GM19324 (cell line): ENCODE results near the gene FNDC11.
"Not testable (repeated sequence)": the region's sequence is repeated elsewhere in the genome, so short reads cannot be mapped to it uniquely, and the experiment has no call there.

ENCODE experiments used
- ATAC-seq: cut with Tn5 transposase; IDR thresholded peaks from one replicate; pipeline ENCODE4 v1.9.1; 2021; ENCODE audit warnings: mild to moderate bottlenecking, moderate library complexity; ENCODE audit not compliant: unreplicated experiment, low FRiP score

The FNDC11 gene

DNA sequence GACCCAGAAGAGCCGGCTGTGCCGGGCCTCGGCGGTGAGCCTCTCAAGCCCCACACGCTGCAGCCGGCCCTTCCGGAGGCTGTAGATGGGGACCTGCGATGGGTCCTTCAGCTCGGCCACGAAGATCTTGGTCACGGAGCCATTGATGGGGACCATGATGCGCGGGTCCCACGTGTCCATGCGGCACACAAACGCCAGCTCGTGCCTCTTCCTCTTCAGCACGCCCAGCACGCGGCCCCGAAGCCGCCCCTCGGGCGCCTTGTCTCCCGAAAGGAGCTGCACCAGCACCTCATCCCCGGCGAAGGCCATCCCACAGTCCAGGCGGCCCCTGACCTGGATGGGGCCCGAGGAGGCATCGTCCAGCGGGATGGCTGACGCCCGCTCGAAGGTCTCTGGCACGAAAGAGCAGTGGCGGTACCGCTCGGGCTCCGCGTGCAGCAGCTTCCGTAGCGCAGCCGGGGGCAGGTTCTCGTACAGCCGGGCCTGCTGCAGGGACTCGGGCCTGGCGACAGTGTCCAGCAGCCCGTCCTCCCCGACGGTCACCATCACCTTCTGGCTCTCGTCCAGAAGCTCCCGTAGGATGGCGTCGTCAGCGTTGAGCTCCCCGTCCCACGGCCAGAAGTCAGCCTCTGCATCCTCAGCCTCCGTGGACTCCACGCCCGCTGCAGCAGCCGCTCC, 11.2 kb downstream of the FNDC11 start:
- no peak for ATAC-seq

DNA sequence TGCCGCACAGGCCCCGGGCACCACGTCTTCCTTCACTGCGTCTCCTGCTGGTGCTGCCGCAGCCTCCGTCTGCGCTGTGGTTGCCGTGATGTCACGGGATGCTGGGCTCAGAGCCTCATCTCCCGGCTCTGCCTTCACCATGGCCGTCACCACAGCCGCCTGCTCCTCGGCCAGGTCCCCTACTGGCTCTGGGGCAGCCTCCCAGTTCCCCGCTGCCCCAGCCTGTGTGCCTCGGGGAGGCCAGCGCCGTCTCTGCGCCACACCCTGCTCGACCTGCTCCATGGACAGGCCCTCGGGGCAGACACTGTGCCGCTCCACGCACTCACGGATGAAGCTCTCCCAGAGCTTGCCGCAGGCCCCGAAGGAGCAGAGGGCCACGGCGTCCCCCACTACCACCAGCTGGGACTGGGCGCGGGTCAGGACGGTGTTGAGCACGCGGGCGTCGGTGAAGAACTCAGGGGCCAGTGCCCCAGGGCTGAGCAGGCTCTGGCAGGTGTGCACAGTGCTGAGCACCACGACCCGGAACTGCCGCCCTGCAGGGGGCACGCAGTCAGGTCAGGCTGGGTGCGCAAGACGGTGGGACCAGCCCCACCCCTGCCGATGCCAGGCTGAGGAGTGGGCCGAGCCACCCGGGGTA, 11.9 kb downstream of the FNDC11 start:
- ATAC-seq = no peak

DNA sequence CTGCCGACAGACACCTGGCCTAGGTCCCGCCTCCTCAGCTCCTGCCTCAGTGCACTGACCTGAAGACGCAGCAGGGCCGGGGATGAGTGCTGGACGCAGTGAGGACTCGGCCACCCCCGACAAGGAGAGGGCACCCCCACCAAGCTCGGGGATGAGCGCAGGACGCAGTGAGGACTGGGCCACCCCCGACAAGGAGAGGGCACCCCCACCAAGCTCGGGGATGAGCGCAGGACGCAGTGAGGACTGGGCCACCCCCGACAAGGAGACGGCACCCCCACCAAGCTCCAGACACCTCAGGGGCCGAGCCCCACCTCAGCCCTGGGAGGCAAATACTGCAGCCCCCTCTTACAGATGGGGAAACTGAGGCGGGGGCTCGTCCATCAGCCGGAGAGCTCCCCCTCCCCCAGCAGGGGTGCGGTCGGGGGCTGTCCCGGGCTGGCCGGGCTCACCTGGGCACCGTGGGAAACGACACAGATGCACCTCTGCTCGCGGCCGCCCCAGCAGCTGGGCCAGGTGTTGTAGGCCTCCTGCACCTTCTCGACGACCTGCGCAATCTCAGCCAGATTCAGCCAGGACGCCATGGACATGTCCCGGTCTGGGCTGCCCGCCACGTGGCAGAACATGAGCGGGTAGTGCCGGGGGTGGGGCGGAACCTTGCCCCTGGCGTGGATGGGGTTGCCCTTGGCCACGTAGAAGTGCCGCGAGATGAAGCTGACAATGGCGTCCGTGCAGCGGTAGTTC, 12.6 kb downstream of the FNDC11 start:
- no peak for ATAC-seq

DNA sequence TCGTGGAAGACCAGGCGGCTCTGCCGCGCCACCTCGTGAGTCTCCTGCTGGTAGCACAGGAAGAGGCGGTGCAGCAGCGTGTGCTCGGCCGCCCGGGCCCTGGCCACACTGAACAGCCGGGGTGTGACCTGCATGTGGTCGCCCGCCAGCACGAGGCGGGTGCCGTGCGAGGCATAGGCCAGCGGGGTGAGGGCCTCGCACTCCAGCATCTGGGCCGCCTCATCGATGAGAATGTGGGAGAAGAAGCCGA, 13.1 kb downstream of the FNDC11 start:
- ATAC-seq = no peak

DNA sequence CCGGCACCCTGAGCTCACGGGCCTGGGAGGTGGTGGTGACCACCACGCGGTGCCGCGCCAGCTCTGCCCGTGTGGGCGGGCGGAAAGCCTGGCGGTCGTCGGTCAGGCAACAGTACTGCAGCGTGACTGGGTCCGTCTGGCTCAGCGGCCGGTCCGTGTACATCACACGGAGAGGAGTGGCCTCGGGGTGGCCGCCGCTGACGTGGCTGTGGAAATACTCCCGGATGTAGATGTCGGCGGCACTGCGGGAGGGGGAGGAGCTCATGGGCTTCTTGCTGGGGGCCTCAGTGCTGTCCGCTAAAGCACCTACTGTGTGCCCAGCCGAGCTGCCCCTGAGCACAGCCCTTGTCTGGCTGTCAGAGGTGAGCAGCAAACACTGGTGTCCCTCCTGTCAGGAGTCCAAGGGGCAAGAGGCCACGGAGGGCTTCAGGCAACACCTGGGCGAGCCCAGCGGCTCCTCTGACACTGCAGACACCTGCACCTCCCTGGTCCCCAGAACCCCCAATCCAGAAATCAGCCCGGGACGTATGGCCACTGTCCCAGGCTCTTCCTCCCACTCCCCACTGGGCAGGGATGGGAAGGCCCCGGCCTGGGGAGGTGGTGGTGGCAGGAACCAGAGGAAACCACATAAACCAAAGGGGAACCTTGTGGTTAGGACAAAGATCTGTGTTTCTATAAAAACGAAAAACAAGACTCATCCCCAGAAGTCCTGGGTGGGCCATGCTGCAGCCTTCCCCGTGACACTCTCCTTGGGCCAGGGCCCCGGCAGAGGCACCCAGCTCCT, 13.6 kb downstream of the FNDC11 start:
- no peak for ATAC-seq

DNA sequence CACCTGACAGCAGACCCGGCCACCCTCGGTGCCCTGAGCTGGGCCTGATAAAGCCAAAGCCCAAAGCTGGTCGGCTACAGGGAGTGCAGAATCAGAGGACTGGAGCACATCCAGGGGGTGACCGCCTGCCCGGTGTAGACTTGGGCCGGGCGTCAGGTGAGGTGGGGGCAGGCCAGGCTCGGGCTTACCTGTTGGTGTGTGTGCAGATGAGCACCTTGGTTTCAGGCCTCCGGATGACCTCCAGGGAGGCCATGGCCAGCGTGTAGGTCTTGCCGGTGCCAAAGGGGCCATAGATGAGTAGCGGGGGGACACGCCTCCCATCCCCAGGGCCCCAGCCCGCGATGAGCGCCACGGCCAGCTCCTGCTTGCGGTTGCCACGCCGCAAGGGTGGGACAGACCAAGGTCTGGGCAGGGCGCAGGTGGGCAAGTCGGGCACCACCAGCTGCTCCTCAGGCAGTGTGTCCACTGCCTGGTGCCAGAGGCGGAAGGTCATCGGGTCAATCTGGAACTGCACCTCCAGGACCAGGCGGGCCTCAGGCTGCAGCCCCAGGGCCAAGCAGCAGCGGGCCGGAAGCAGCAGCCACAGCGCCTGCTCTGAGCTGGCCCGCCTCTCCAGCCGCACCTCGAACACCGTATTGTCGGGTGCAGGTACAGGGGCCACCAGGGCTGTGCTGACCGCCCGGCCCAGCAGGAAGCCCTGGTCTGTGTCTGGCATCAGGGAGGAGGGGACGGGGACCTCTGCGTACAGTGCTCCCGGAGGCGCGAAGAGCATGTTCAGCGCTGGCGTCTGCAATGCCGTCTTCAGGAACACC, 14.4 kb downstream of the FNDC11 start:
- no peak for ATAC-seq

DNA sequence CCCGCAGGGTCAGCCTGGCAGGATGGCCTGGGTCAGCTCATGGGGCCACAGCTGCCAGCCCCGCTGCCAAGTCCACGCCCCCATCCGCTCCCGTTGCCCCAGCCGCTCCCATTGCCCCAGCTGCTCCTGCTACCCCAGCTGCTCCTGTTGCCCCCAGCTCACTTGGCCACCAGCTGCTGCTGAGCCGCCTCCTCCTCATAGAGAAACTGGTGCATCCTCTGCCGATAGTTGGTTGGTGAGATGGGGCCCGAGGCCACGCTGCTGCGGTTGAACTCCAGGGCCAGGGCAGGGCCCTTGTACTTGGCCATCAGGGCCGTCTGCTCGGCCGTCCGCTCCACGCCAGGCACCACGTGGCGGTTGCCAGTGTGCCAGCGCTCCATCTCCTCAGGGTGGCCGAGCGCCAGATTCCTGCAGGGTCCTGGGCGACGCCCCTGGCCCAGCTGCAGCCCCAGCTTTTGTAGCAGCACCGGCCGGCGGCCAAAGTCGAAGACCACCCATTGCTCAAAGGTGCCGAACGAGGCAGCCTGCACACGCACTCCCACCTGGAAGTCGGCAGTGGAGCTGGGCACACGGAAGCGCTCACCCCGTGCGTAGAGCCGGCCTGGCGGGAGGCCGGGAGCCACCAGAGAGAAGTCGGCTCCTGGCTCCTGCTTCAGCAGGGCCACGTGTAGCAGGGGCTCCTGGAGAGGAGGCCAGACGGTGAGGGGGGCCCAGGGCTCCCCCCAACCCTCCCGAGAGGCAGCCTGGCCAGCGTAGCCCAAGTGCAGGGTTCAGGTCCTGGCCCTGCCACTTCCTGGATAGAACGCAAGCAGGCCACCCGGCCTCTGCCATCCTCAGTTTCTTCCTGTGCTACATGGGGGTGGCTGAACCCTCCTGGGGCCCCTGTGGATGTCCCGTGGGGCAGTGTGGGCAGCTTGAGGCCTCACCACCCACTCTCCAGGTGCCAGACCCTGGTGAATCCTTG, 15.3 kb downstream of the FNDC11 start:
- ATAC-seq = no peak

DNA sequence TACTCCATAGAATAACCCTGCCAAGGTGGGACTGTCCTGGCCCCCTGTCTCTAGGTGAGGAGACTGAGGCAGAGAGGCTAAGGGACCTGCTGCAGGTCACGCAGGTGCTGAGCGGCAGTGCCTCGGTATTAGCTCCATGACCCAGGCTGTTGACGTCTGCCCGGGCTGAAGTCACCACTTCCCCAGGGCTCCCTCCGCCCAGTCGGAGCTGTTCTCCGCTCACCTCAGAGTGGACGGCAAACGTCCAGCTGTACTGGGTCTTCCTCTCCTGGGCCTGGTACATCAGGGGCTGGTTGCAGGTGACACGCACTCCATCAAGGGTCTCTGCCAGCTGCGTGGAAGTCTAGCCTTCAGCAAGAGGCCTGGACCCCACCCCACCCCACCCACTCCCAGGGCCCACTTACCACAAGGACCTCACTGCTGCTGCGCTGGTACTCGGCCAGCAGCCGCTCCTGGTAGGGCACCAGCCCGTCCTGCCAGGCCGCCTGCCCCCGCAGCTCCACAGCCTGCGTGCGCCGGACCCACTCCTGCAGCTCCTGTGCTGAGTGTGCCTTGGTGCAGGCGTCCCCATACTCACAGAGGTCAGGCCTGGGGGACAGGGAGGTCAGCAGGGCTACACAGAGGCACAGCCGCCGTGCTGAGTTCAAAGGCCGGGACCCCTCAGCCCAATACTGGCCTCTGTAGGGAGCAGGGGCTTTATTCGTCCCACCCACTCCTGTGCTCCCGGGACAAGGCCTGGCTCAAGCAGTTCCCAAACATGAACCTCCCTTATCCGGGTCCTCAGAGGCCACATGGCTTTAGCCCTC, 16.5 kb downstream of the FNDC11 start:
- no peak for ATAC-seq

DNA sequence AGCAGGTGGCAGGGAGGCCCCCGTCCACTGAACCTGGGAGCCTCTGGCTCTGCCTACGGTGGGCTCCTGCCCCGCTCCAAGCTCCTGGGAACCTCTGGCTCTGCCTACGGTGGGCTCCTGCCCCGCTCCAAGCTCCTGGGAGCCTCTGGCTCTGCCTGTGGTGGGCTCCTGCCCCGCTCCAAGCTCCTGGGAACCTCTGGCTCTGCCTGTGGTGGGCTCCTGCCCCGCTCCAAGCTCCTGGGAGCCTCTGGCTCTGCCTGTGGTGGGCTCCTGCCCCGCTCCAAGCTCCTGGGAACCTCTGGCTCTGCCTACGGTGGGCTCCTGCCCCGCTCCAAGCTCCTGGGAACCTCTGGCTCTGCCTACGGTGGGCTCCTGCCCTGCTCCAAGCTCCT, 17.1 kb downstream of the FNDC11 start:
- not testable (repeated sequence) for ATAC-seq

DNA sequence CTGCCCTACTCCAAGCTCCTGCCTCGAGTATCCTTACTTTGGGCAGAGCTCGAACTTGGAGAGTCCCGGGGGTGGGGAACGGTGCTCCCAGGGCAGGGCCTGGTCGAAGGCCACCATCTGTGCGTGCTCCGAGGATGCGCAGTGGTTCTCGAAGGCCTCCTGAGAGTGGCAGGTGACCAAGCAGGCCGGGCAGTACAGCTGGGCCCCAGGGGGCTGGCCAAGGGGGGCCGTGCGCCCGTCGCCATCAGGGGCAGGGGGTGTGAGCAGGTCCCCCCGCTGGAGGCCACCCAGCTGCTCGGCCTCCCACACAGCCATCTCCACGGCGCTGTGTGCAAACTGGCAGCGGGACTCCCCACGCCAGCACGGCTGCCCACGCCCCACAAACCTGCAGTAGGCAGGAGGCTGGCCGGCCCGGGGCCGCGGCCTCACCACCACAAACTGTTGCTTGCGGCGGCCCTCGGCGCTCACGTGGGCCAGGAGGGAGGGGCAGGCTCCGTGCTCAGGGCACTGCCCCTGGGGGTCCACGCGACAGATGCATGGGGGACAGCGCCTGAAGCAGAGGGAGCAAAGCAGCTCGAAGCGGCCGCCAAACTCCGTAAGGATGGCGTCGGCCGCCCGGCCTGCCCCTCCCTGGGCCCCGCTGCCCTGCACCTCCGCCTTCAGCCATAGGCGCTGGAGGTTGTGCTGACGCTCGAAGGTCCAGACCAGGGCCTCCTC, 18.3 kb downstream of the FNDC11 start:
- no peak for ATAC-seq

DNA sequence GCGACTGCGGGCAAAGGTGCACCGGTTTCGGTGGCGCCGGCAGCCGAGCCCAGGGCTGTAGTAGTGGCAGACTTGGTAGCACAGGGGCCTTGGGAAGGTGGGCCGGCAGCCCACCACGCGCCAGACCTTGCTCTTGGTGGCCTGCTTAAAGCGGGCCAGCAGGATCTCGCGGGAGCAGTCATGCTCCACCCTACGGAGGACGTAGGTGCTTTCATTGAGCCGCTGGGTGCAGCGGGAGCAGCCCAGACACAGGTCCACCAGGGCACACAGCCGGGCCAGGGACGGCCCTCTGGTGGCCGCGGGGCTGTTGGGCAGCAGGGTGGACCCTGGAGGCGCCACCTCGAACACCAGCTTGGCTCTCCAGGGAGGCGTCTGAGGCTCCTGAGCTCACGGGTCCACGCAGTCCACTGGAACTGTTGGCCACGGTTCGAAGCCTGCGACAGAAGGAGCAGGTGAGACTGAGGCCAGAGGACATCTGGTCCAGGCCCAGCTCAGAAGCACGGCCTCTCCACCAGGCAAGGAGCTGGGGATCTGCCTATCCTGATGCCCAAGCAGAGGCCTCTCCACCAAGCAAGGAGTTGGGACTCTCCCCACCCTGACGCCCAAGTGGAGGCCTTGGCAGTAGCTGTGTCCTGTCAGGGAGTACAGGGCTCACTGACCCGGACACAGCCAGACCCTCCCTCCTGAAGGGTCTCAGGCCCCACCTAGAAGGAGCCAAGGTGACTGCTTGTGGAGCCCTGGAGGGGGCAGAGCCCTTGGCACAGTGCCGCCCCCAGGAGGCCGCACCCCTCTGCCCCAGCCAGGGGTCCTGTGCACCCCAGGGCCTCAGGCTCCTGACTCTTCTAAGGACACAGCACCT, 19.1 kb downstream of the FNDC11 start:
- ATAC-seq = no peak

DNA sequence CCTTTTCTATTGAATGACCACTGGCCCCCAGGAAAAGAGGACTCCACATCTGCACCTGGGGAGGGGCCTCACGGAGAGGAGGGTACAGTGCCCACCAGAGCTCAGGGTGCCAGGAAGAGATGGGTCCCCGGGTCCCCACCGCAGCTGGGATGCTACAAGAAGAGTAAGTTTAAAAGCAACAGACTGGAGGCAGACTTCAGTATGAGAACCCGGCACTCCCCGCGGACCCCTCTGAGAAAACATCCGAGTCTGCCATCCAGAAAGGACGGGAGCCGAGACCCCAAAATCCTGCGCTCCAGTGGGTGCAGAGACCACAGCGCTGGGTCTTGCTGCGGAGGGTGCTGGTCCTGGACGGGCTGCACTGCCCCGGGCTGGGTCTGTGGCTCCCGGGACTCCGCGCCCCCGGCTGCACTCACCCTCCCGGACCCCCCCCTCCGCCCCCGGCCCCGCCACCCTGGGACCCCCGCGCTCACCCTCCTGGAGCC, 19.7 kb downstream of the FNDC11 start:
- ATAC-seq = no peak

DNA sequence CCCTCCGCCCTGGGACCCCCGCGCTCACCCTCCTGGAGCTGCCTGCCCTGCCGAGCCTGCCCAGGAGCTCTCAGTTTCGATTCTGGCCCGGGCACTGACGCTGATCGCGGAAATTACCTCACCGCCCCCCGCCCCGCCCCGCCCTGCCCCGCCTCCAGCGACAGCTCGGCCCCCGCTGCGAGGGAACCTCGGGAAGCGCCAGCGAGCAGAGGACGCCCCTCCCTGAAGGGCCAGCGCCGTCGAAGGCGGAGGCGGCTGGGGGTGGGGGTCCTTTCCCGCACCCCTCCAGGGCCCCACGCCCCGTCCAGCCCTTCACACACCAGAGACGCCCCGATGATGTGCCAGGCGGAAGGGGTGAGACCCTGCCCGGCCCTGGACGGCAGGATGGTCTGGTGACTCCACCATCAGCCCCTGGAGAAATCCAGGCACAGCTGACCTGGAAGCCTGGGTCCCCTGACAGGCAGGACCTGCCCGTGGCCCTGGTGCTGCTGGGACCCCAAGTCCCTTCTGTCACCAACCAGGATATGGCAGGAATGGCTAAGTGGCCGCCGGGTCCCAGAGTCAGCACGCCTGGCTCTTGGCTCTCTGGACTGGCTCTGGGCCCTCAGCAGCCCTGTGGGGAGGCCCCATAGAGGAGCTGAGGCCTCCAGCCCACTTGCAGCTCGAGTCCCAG, 20.3 kb downstream of the FNDC11 start, which contains the start of gene HELZ2:
TSS of gene HELZ2 (minus strand) at position 84 of the 673 bp plus-strand sequence. CDS start 1,854 bp downstream, outside the sequence.
- no peak for ATAC-seq

DNA sequence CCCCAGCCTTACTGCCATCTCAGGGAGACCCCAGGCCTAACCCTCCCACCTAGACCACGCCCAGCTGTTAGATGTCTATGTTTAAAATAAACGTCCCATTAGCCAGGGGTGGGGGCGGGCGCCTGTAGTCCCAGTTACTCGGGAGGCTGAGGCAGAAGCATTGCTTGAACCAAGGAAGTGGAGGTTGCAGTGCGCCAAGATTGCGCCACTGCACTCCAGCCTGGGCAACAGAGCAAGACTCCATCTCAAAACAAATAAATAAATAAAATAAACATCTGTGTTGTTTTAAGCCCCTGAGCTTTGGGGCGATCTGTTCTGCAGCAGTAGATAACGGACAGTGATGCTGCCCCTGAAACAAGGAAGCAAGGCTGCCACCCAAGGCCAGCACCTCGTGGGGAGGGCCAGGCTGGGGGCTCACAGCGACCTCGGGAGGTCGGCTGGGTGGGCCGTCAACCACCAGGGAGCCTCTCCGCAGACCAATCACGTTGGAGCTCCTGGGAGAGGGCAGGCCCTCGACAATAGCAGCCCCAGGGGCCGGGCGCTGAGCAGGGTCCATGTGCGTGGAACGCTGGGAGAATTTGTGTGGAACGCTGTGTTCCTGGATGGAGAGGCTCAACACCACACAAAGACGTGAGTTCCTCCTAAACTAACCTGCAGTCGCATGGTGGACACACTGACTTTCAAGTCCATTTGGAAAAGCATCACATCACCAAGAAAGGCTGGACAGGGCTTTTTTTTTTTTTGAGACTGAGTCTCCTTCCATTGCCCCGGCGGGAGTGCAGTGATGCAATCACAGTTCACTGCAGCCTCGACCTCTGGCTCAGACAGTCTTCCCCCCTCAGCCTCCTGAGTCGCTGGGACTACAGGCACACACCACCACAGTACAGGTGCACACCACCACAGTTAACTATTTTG, 21.1 kb downstream of the FNDC11 start:
- ATAC-seq = no peak

DNA sequence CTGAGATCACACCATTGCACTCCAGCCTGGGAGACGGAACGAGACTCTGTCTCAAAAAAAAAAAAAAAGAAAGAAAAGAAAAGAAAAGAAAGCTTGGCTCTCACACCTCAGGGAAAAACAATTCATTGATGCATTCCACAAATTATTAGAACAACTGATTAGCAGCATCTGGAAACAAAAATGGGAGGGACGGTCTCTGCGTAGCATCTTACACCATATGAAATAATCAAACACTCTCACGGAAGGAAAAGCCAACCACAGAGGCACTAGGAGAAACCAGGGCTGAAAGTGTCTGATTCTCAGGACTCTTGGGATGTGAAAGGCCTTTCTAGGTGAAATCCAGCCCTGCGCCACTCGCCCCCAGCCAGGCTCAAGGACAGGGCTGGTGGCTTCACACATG, 22.4 kb downstream of the FNDC11 start:
- no peak for ATAC-seq
